GM12872 (cell line): ENCODE data around the gene CUX1.

Experiments
- CTCF ChIP-seq: IDR thresholded peaks from 3 replicates; pipeline ENCODE4 v1.5.1; 2011; ENCODE audit warnings: low read depth, mild to moderate bottlenecking, low read length, moderate library complexity; ENCODE audit not compliant: insufficient read depth

CUX1 gene

GRCh38 chr7:101983147-101983811 is 165.9 kb downstream of the CUX1 start:
- TF ChIP-seq CTCF: no peak

GRCh38 chr7:101984133-101984879 is 166.9 kb downstream of the CUX1 start:
- TF ChIP-seq CTCF: no peak

- no peak for TF ChIP-seq CTCF
Measured at GRCh38 chr7:101985057-101985902, 167.9 kb downstream of the CUX1 start.

GRCh38 chr7:101985903-101986734 is 168.7 kb downstream of the CUX1 start:
- TF ChIP-seq CTCF: no peak

GRCh38 chr7:101987494-101987893 is 170.1 kb downstream of the CUX1 start:
- no peak for TF ChIP-seq CTCF

- no peak for TF ChIP-seq CTCF
Measured at GRCh38 chr7:101988513-101988912, 171.1 kb downstream of the CUX1 start.
